Gastroesophageal sphincter (tissue), 4 donors: ENCODE results near the gene SLCO3A1. TPM values are rescaled to one million over a fixed set of nuclear protein-coding genes. Genes with fewer than 3 reads are reported as not detected.

Experiments used
- ATAC-seq: fragments of 150-250 bp; one replicate; pipeline ENCODE4 v1.9.1; 2016; ENCODE audit warnings: mild to moderate bottlenecking, moderate library complexity
- H3K27ac ChIP-seq, 4 donors: fragments of 200-600 bp; sonication (generic) in 3 of 4; 1 replicate in 3 of 4; 2 replicates in 1 of 4; pipeline ENCODE4 v1.5.1; 2016 to 2019
- H3K27me3 ChIP-seq: fragments of 200-600 bp; sonication (generic); one replicate; pipeline ENCODE4 v1.5.1; 2019
- H3K36me3 ChIP-seq, 2 donors: fragments of 200-600 bp; sonication (generic); one replicate each; pipeline ENCODE4 v1.5.1; 2019; ENCODE audit warnings: control low read depth in 1 of 2
- H3K4me1 ChIP-seq, 3 donors: fragments of 200-600 bp; sonication (generic); 1 replicate in 2 of 3; 2 replicates in 1 of 3; pipeline ENCODE4 v1.5.1; 2016 to 2019; ENCODE audit warnings: control low read depth in 2 of 3
- H3K4me3 ChIP-seq, 2 donors: fragments of 200-600 bp; sonication (generic); one replicate each; pipeline ENCODE4 v1.5.1; 2019; ENCODE audit warnings: mild to moderate bottlenecking in 1 of 2, moderate library complexity in 1 of 2
- H3K9me3 ChIP-seq, 3 donors: fragments of 200-600 bp; sonication (generic); one replicate each; pipeline ENCODE4 v1.5.1; 2017 to 2019; ENCODE audit warnings: control low read depth in 2 of 3
- CTCF ChIP-seq, 4 experiments: fragments of 200-600 bp in 2 of 4; fragments of 450-650 bp in 2 of 4; sonication (generic) in 1 of 4; IDR thresholded peaks; one replicate each; pipeline ENCODE4 v1.5.1; 2017 to 2019; ENCODE audit warnings: antibody characterized with exemption in 4 of 4, mild to moderate bottlenecking in 2 of 4, moderate library complexity in 2 of 4
- EP300 ChIP-seq: sonication (generic); formaldehyde crosslinking; IDR thresholded peaks from one replicate; pipeline ENCODE4 v1.6.1; 2017; ENCODE audit warnings: antibody characterized with exemption, mild to moderate bottlenecking
- POLR2A ChIP-seq, 2 donors: fragments of 450-650 bp; IDR thresholded peaks; one replicate each; pipeline ENCODE4 v1.6.1; 2017; ENCODE audit warnings: antibody characterized with exemption in 2 of 2, mild to moderate bottlenecking in 2 of 2, moderate library complexity in 1 of 2
- POLR2AphosphoS5 ChIP-seq: sonication (generic); formaldehyde crosslinking; IDR thresholded peaks from one replicate; pipeline ENCODE4 v1.6.1; 2017; ENCODE audit warnings: antibody characterized with exemption
- WGBS, 2 donors: methylation state at CpG; one replicate each; pipeline ENCODE4 v1.1.5; 2018; ENCODE audit warnings: low coverage in 1 of 2; 5-methylcytosine and 5-hydroxymethylcytosine counted together
- total RNA-seq, 4 donors: library from RNA; depleted of rRNA; stranded (reverse); fragments of >200 nt; gene quantifications; one replicate each; pipeline ENCODE4 v1.1.0, GENCODE V29; 2016

The SLCO3A1 gene
- total RNA-seq, 4 donors from 2014 or later: 10.1 to 14.4 (median 12.1) TPM

DNA sequence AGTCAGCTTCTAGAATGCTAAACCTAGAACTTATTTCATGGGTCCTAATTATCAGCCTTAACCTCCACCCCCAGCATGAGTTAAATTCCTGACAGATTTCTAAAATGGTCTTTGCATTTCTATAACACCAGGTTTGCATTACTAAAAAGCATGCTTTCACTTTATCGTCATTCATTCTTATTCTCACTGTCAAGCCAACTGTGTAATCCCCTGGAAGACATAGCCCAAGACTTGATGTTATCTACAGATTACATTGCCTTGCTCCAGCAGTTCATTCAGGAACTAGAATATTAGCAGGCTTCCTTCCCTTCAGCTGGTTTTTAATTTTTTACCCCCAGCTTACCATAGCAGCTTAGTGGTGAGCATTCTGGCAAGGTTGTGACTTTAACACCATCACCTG, 184.0 kb downstream of the SLCO3A1 start:
- H3K27me3 ChIP-seq: no peaks in the 10 kb centered on the region
- peaks cover 0 to 5% (median 0%) of the 10 kb centered on the region in 3 donors for H3K9me3 ChIP-seq
- H3K27ac ChIP-seq: no peak overlapping the region
- H3K4me1 ChIP-seq: peaks cover 0 to 13% (median 0%) of the 10 kb centered on the region in 3 donors
- WGBS, 2 donors: 50 to 65% methylated on average over 1 of the region's 1 CpG
- H3K4me3 ChIP-seq: no peak overlapping the region
- no peak for TF ChIP-seq EP300
- TF ChIP-seq POLR2A (IDR thresholded peaks at IDR 0.05): no peak
- TF ChIP-seq CTCF (IDR thresholded peaks at IDR 0.05): no peak
- no peak for TF ChIP-seq POLR2AphosphoS5
- ATAC-seq: no peak
- no peaks in the 10 kb centered on the region for H3K36me3 ChIP-seq

DNA sequence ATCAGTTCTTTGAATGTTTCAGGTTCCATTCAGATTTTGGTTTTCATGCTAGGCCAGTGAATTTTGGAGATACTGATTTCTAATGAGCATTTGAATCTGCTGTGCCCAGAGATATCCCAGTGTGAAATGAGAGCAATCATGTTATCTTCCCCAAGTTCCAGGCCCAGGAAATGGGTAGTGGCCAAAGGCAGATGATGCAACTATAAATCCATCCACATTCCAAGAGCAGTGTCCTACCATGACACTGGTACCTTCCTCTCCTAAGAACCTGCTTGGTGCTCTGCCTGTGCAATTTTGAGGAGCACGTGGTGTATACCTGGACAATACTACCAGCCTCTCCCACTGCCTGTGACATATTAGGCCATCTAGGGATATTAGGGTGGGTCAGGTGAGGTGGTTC, 186.8 kb downstream of the SLCO3A1 start:
- WGBS, 2 donors: 71 to 100% methylated on average over 1 of the region's 1 CpG

DNA sequence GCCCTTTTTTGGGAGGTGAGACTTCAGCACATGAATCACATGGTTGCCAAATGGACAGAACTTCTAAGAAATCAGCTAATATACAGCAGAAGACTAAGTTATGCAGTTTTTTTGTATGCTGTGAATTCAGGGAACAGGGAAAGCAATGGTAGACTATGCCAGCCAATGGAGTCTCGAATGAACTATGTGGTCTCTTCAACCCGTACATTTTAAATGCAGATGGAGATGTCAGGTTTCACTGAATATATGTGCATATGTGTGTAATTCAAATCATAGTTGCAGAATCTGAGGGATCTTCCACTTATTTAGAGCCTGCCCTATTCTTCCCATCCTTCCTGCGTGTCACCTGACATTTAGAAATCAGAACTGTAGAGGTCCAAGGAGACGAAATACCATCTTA, 187.9 kb downstream of the SLCO3A1 start:
- no peaks in the 10 kb centered on the region for H3K4me1 ChIP-seq
- H3K9me3 ChIP-seq: peaks cover 0 to 5% (median 0%) of the 10 kb centered on the region in 3 donors
- no peak overlapping the region for H3K27ac ChIP-seq
- 92 to 98% methylated on average over 4 of the region's 4 CpGs for WGBS, 2 donors
- H3K36me3 ChIP-seq: no peaks in the 10 kb centered on the region
- no peak for ATAC-seq
- no peak overlapping the region for H3K4me3 ChIP-seq
- H3K27me3 ChIP-seq: no peaks in the 10 kb centered on the region
- no peak for TF ChIP-seq POLR2A (IDR thresholded peaks at IDR 0.05)
- no peak for TF ChIP-seq EP300
- TF ChIP-seq CTCF (IDR thresholded peaks at IDR 0.05): no peak
- no peak for TF ChIP-seq POLR2AphosphoS5

More for the DNA sequence above, 186.8 kb downstream of the SLCO3A1 start:
- H3K9me3 ChIP-seq: peaks cover 0 to 5% (median 0%) of the 10 kb centered on the region in 3 donors
- no peak overlapping the region for H3K4me3 ChIP-seq
- ATAC-seq: no peak
- TF ChIP-seq POLR2AphosphoS5: no peak
- no peak for TF ChIP-seq CTCF (IDR thresholded peaks at IDR 0.05)
- no peak for TF ChIP-seq POLR2A (IDR thresholded peaks at IDR 0.05)
- no peak for TF ChIP-seq EP300
- no peaks in the 10 kb centered on the region for H3K4me1 ChIP-seq
- no peaks in the 10 kb centered on the region for H3K36me3 ChIP-seq
- H3K27ac ChIP-seq: no peak overlapping the region
- no peaks in the 10 kb centered on the region for H3K27me3 ChIP-seq

DNA sequence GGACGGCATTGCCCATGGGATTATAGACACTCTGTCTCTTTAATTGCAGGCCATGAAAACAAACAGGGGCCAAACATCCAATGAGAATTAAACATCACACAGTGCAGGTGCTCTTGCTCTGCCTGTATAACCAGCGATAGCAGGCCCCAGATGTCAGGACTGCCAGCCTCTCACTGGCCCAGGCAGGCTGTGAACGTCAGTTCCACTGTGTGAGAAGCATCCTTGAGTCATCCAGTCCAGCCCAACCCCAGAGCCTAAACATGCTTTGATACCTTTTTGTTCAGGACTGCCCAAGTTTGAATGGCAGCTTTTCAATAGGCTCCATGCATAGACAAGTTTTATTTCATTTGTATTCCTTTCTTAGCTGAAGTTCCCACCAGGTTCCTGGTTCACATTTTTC, 189.8 kb downstream of the SLCO3A1 start:
- no peak for ATAC-seq
- Histone ChIP-seq H3K27ac (no peak overlapping the region), H3K4me1 (no peaks in the 10 kb centered on the region), H3K4me3 (no peak overlapping the region), H3K36me3 (no peaks in the 10 kb centered on the region), H3K27me3 (no peaks in the 10 kb centered on the region), H3K9me3 (peaks cover 0 to 5% (median 0%) of the 10 kb centered on the region in 3 donors)
- 93% methylated on average over 2 of the region's 3 CpGs; no CpG with 5 or more reads in 1 of the 2 donors for WGBS, 2 donors
- TF ChIP-seq POLR2AphosphoS5 (no peak), POLR2A (IDR thresholded peaks at IDR 0.05) (no peak), EP300 (no peak), CTCF (IDR thresholded peaks at IDR 0.05) (no peak)

DNA sequence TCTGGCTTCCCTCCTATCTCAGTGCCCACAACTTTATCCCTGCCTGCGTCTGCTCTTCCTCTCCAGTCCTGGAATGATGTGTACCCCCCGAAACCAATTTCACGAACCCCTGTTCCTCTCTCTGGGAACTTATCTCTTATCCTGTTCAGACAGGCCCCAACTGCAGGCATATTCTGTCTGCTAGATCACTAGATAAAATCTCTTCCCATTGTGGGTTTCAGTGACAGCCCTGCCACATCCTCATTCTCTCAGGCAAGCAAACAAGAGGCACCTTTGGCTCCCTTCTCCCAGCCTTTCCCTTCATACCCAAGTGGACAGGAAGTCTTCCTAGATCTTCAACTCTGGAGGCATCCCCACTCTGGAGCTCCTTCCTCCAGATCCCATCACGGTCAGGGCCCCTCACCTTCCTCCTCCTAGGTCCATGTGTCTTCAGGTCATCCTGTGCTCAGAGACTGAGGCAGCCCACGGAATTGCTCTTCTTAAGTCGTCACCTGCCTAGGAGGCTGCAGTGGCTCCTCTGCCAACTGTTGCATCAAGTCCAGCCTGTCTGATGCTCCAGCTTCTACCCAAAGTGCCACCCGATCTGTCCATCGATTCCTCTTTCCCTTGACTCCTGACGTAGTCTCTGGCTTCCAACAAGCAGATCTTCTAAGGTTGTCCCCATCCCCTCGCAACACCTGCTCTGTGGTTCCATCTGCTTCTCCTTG, 190.8 kb downstream of the SLCO3A1 start:
- no peak for TF ChIP-seq POLR2AphosphoS5
- no peak for TF ChIP-seq POLR2A (IDR thresholded peaks at IDR 0.05)
- no peak for TF ChIP-seq EP300
- no peak for TF ChIP-seq CTCF (IDR thresholded peaks at IDR 0.05)
- 80 to 96% methylated on average over 9 to 10 of the region's 10 CpGs for WGBS, 2 donors

More for the DNA sequence above, 190.8 kb downstream of the SLCO3A1 start:
- no peak for ATAC-seq
- no peaks in the 10 kb centered on the region for H3K9me3 ChIP-seq
- no peak overlapping the region for H3K27ac ChIP-seq
- no peak overlapping the region for H3K4me3 ChIP-seq
- no peaks in the 10 kb centered on the region for H3K27me3 ChIP-seq
- no peaks in the 10 kb centered on the region for H3K36me3 ChIP-seq
- peaks cover 0 to 9% (median 0%) of the 10 kb centered on the region in 3 donors for H3K4me1 ChIP-seq
